DND-41 (cell line): ENCODE data around the gene SEPTIN6.

Experiments
- ATAC-seq: fragments of 200-7000 bp; cut with Tn5 transposase; 3 replicates; pipeline ENCODE4 v1.9.1; 2021; ENCODE audit warnings: low read depth; ENCODE audit not compliant: insufficient read depth
- DNase-seq: peaks from one replicate; pipeline ENCODE4 v3.0.0-alpha.2; 2020
- H2AFZ ChIP-seq: 2 replicates; pipeline ENCODE4 v1.6.0; 2012; ENCODE audit warnings: low read depth, low read length
- H3K27ac ChIP-seq: 2 replicates; pipeline ENCODE4 v1.5.1; 2012; ENCODE audit warnings: low read length, inconsistent platforms
- H3K27me3 ChIP-seq: fragments of 200-600 bp; sonication (generic); 2 replicates; pipeline ENCODE4 v1.6.0; 2012; ENCODE audit warnings: low read length, mild to moderate bottlenecking, inconsistent platforms; ENCODE audit not compliant: insufficient read depth, poor library complexity
- H3K36me3 ChIP-seq: 2 replicates; pipeline ENCODE4 v1.5.1; 2012; ENCODE audit warnings: low read length, inconsistent platforms; ENCODE audit not compliant: insufficient read depth
- H3K4me1 ChIP-seq: 2 replicates; pipeline ENCODE4 v1.5.1; 2012; ENCODE audit warnings: mild to moderate bottlenecking, low read length; ENCODE audit not compliant: insufficient read depth
- H3K4me2 ChIP-seq: 2 replicates; pipeline ENCODE4 v1.6.0; 2012; ENCODE audit warnings: mild to moderate bottlenecking, moderate library complexity, low read length, inconsistent platforms; ENCODE audit not compliant: insufficient read depth
- H3K4me3 ChIP-seq, 2 experiments: fragments of 200-600 bp in 1 of 2; shearing (Covaris generic) in 1 of 2; 2 replicates each; pipeline ENCODE4 v1.5.1; 2012 to 2016; ENCODE audit warnings: inconsistent platforms in 2 of 2, low read length in 2 of 2, mild to moderate bottlenecking in 2 of 2, low read depth in 1 of 2, moderate library complexity in 1 of 2
- H3K79me2 ChIP-seq: 2 replicates; pipeline ENCODE4 v1.6.0; 2012; ENCODE audit warnings: low read length, inconsistent platforms; ENCODE audit not compliant: insufficient read depth
- H3K9ac ChIP-seq: 2 replicates; pipeline ENCODE4 v1.6.0; 2012; ENCODE audit warnings: low read depth, mild to moderate bottlenecking, inconsistent platforms, low read length, moderate library complexity
- H3K9me3 ChIP-seq: 2 replicates; pipeline ENCODE4 v1.5.1; 2012; ENCODE audit warnings: low read length, moderate library complexity, mild to moderate bottlenecking, inconsistent platforms; ENCODE audit not compliant: insufficient read depth, severe bottlenecking
- H4K20me1 ChIP-seq: 2 replicates; pipeline ENCODE4 v1.6.0; 2012; ENCODE audit warnings: low read length; ENCODE audit not compliant: insufficient read depth
- CTCF ChIP-seq: IDR thresholded peaks from 2 replicates; pipeline ENCODE4 v1.5.1; 2012; ENCODE audit warnings: borderline replicate concordance, low read length, moderate library complexity, mild to moderate bottlenecking; ENCODE audit not compliant: poor library complexity, severe bottlenecking; ENCODE audit errors: extremely low read depth
- EZH2 ChIP-seq: IDR thresholded peaks from 3 replicates; pipeline ENCODE4 v1.6.1; 2012; ENCODE audit warnings: borderline replicate concordance, low read depth, mild to moderate bottlenecking, moderate library complexity, low read length, inconsistent platforms; ENCODE audit not compliant: severe bottlenecking

Gene SEPTIN6

GRCh38 chrX:119643696-119644095 is 49.3 kb downstream of the SEPTIN6 start:
- no peak for DNase-seq
- Histone ChIP-seq H3K9me3 (no peaks in the 10 kb centered on the region), H3K36me3 (peaks cover 81% of the 10 kb centered on the region), H3K79me2 (peaks cover 57% of the 10 kb centered on the region), H3K4me1 (no peaks in the 10 kb centered on the region), H3K27me3 (no peaks in the 10 kb centered on the region), H3K4me3 (no peak overlapping the region), H2AFZ (no peak overlapping the region), H3K27ac (no peak overlapping the region), H4K20me1 (peaks cover 27% of the 10 kb centered on the region), H3K9ac (no peak overlapping the region), H3K4me2 (no peak overlapping the region)
- ATAC-seq, result no peak
- TF ChIP-seq EZH2 (no peak), CTCF (no peak)
